Sigmoid colon (tissue), 7 donors: ENCODE measurements around the gene BMP3. TPM values are rescaled to one million over a fixed set of nuclear protein-coding genes. Genes with fewer than 3 reads are reported as not detected.

Experiments
- DNase-seq: peaks from one replicate; pipeline ENCODE4 v3.0.0-alpha.2; 2019
- H3K27ac ChIP-seq, 4 donors: fragments of 200-600 bp; sonication (generic); one replicate each; pipeline ENCODE4 v1.5.1; 2016 to 2019; ENCODE audit warnings: mild to moderate bottlenecking in 1 of 4
- H3K27me3 ChIP-seq, 3 donors: fragments of 200-600 bp; sonication (generic); one replicate each; pipeline ENCODE4 v1.5.1; 2019; ENCODE audit warnings: mild to moderate bottlenecking in 1 of 3
- H3K36me3 ChIP-seq, 4 donors: fragments of 200-600 bp; sonication (generic); one replicate each; pipeline ENCODE4 v1.5.1; 2016 to 2019
- H3K4me1 ChIP-seq, 4 donors: fragments of 200-600 bp; sonication (generic); one replicate each; pipeline ENCODE4 v1.5.1; 2017 to 2019
- H3K4me3 ChIP-seq, 4 donors: fragments of 200-600 bp; sonication (generic); one replicate each; pipeline ENCODE4 v1.5.1; 2017 to 2019; ENCODE audit warnings: mild to moderate bottlenecking in 2 of 4, moderate library complexity in 1 of 4
- H3K9me3 ChIP-seq, 4 donors: fragments of 200-600 bp in 3 of 4; sonication (generic) in 3 of 4; one replicate each; pipeline versions ENCODE4 v1.5.1 to v1.6.1; 2013 to 2019
- CTCF ChIP-seq, 4 experiments: fragments of 450-650 bp in 3 of 4; fragments of 200-600 bp in 1 of 4; IDR thresholded peaks; one replicate each; pipeline ENCODE4 v1.5.1; 2016 to 2019; ENCODE audit warnings: antibody characterized with exemption in 4 of 4, mild to moderate bottlenecking in 3 of 4, moderate library complexity in 2 of 4
- EP300 ChIP-seq, 4 donors: sonication (generic); formaldehyde crosslinking; IDR thresholded peaks; one replicate each; pipeline ENCODE4 v1.6.1; 2017; ENCODE audit warnings: antibody characterized with exemption in 4 of 4
- POLR2A ChIP-seq, 2 donors: fragments of 450-650 bp; IDR thresholded peaks; one replicate each; pipeline ENCODE4 v1.6.1; 2016; ENCODE audit warnings: antibody characterized with exemption in 2 of 2, mild to moderate bottlenecking in 2 of 2, moderate library complexity in 2 of 2
- POLR2AphosphoS5 ChIP-seq, 4 donors: sonication (generic); formaldehyde crosslinking; IDR thresholded peaks; one replicate each; pipeline ENCODE4 v1.6.1; 2017; ENCODE audit warnings: antibody characterized with exemption in 4 of 4
- WGBS, 2 donors: extraction: QIAGEN DNeasy Blood & Tissue Kit; methylation state at CpG; one replicate each; pipeline ENCODE4 v1.1.7; 2013; 5-methylcytosine and 5-hydroxymethylcytosine counted together
- intact Hi-C: fragments of 100-400 bp; cut with DNase I; formaldehyde crosslinking; loops from one replicate; pipeline ENCODE4 v1.15.1; 2023
- polyA plus RNA-seq, 3 donors: library from polyadenylated mRNA; stranded (reverse); fragments of 200-250 nt; gene quantifications; one replicate each; pipeline ENCODE4 v1.2.3, GENCODE V29; 2013
- total RNA-seq, 4 donors: library from RNA; depleted of rRNA; stranded (reverse); fragments of >200 nt; gene quantifications; one replicate each; pipeline ENCODE4 v1.1.0, GENCODE V29; 2016
- donor health status: healthy with polysubstance abuse.
- donor health status: Bipolar disorder and iron deficiency.
- donor health status: healthy.

The BMP3 gene
- total and polyA plus RNA-seq, 7 donors: 3.7 to 63.1 (median 30.5) TPM

GRCh38 chr4:81031796-81032551, 1.5 kb downstream of the BMP3 start:
- Histone ChIP-seq H3K4me1 (peaks cover 0 to 26% (median 13%) of the 10 kb centered on the region in 4 donors), H3K4me3 (peak overlapping the region; percentile 56 to 77 (median 66)), H3K27me3 (peaks cover 0 to 15% (median 0%) of the 10 kb centered on the region in 3 donors), H3K9me3 (no peaks in the 10 kb centered on the region), H3K36me3 (no peaks in the 10 kb centered on the region), H3K27ac (peak overlapping the region; percentile 65 to 86 (median 82))
- 8 to 19% methylated on average over 15 of the region's 15 CpGs for WGBS, 2 donors
- TF ChIP-seq POLR2A (IDR thresholded peaks at IDR 0.05) (no peak), EP300 (IDR thresholded peaks at IDR 0.05) (no peak), CTCF (IDR thresholded peaks at IDR 0.05) (no peak), POLR2AphosphoS5 (IDR thresholded peaks at IDR 0.05) (no peak)
- no peak for DNase-seq
- intact Hi-C loops: loop anchor here (5.0 to 10.0 kb wide), 4 partner anchors 320 to 1343 kb away; partner anchors contain the start of gene HNRNPD

DNA sequence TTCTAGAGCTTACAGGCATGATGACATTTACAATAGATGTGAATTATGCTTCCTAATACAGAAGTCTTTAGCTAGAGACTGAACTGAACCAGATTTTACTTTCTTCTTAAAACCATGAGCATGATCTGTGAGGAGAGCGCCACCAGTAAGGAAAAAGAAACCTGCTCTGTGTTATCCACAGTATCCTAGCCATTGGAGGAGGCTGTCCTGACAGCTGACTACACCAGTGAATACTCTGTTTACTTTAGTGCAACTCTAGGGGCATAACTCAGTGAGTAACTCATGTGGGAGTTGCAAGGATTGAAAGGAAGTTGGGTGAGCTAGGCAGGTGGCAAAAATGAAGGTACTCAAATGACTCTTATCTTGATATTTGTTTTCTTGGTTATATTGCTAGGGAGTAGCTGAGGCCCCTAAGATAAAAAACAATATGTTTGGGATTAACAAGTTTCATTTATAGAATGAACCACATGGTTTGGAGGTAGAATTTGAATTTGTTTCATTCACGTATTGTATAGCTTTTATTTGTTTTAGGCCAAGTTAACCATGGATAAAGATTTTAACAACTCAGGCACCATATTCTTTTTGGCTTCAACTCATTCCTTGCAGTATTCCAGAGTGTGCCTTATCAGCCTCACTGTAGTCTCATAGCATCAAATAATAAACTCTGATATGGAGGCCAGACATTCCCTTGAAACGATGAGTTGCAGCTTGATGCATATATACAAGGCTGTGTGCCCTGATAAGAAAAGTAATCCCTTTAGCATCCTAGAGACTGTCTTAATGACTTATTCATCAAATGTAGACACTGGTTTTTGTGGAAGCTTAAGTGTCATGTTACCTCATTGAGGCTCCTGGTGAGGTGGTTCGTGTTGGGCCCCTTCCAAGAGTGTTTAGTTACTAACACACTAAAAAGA, 2.5 kb downstream of the BMP3 start:
- TF ChIP-seq EP300 (IDR thresholded peaks at IDR 0.05): no peak
- TF ChIP-seq POLR2A (IDR thresholded peaks at IDR 0.05): no peak
- TF ChIP-seq POLR2AphosphoS5 (IDR thresholded peaks at IDR 0.05): peak; percentile 9 to 69 (median 49)
- no peak for TF ChIP-seq CTCF (IDR thresholded peaks at IDR 0.05)
- H3K27ac ChIP-seq: peak overlapping the region in 3 of 4 donors; percentile 79 to 86 (median 85)
- H3K27me3 ChIP-seq: peaks cover 0 to 15% (median 0%) of the 10 kb centered on the region in 3 donors
- H3K4me1 ChIP-seq: peaks cover 0 to 34% (median 17%) of the 10 kb centered on the region in 4 donors
- intact Hi-C loops: loop anchor here (5.0 to 10.0 kb wide), 4 partner anchors 321 to 1342 kb away; partner anchors contain the start of gene HNRNPD
- DNase-seq: no peak
- H3K9me3 ChIP-seq: no peaks in the 10 kb centered on the region
- peak overlapping the region; percentile 56 to 77 (median 66) for H3K4me3 ChIP-seq
- no peaks in the 10 kb centered on the region for H3K36me3 ChIP-seq
- 44 to 71% methylated on average over 4 of the region's 4 CpGs for WGBS, 2 donors

DNA sequence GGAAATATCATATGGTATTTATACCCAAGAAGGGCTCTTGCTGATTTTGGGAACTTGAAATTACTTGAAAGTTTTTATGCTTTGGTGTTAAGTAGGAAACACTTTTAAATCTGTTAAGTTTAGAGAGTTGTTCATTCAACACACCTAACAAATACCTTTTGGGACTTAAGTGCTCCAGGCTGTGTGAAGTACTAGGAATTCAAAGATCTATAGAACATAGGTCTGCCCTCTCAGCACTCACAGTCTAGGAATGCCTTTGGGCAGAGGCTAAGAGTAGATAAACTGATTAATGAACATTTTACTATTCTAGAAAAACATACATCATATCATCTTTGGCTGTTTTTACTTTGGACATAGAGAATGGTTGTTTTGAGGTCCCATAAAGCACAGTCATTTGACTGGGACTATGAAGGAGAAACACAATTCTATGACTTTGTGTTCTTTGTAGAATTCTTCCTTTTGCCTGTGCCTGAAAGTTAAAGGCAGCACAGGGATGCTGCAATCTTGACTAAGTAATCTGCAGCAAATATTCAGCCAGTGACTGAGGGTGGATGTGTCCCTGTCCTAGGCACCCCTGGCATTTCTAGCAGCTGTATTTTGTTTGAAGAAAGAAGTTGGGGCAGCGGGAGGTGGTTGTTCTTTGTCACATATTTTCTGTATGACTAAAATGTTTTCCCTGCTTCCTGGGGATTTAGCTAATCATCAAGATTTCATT, 8.3 kb downstream of the BMP3 start:
- DNase-seq: no peak
- TF ChIP-seq CTCF (IDR thresholded peaks at IDR 0.05) (no peak), EP300 (IDR thresholded peaks at IDR 0.05) (no peak), POLR2AphosphoS5 (IDR thresholded peaks at IDR 0.05) (no peak), POLR2A (IDR thresholded peaks at IDR 0.05) (no peak)
- intact Hi-C loops: loop anchor here (10.0 kb wide), 2 partner anchors 434 to 1336 kb away; partner anchors contain the start of gene HNRNPD
- Histone ChIP-seq H3K9me3 (no peaks in the 10 kb centered on the region), H3K36me3 (no peaks in the 10 kb centered on the region), H3K4me1 (peaks cover 0 to 75% (median 24%) of the 10 kb centered on the region in 4 donors), H3K4me3 (no peak overlapping the region), H3K27me3 (no peaks in the 10 kb centered on the region), H3K27ac (peak overlapping the region in 3 of 4 donors; percentile 41 to 53 (median 52))
- WGBS, 2 donors: 67 to 69% methylated on average over 1 of the region's 1 CpG

DNA sequence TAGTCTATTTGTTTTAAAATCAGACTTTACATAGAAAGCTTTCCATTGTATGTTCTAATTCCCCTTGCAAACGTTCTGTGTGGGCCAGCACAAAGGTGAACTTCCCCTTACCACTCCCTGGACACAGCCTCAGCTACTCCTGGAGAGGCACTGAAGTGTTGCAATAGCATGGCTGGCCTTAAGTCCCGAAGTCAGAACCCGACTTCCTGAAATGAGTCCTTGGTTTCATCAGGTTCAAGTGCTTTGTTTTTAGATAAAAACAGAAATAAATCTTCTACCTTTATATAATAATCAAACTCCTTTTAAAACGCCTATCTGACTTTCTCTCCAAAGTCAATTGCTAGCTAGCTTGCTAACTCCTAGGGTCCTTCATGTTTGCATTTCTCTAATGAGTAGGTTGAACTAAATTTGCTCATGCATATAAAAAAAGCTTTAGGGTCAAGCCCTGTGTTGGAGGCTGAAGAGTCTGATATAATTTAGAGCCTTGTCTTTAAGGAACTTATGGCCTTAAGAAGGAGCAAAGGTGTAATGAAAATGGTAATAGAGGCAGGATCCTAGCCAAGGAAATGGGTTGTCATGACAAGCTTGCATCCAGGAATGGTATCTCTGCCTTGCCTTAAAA, 9.0 kb downstream of the BMP3 start:
- no peak for DNase-seq
- intact Hi-C loops: loop anchor here (10.0 kb wide), 2 partner anchors 435 to 1335 kb away; partner anchors contain the start of gene HNRNPD
- no peaks in the 10 kb centered on the region for H3K27me3 ChIP-seq
- no peaks in the 10 kb centered on the region for H3K9me3 ChIP-seq
- H3K4me3 ChIP-seq: no peak overlapping the region
- 15 to 24% methylated on average over 4 of the region's 4 CpGs for WGBS, 2 donors
- H3K4me1 ChIP-seq: peaks cover 0 to 73% (median 24%) of the 10 kb centered on the region in 4 donors
- peak overlapping the region in 3 of 4 donors; percentile 41 to 53 (median 52) for H3K27ac ChIP-seq
- H3K36me3 ChIP-seq: no peaks in the 10 kb centered on the region
- no peak for TF ChIP-seq EP300 (IDR thresholded peaks at IDR 0.05)
- TF ChIP-seq CTCF (IDR thresholded peaks at IDR 0.05): no peak
- no peak for TF ChIP-seq POLR2AphosphoS5 (IDR thresholded peaks at IDR 0.05)
- TF ChIP-seq POLR2A (IDR thresholded peaks at IDR 0.05): no peak
